Astrocyte of the cerebellum (primary cell): Measurements from ENCODE around the gene NPB.
"Not testable (repeated sequence)": the region's sequence is repeated elsewhere in the genome, so short reads cannot be mapped to it uniquely, and the experiment has no call there.

Experiments used
- DNase-seq: peaks from one replicate; pipeline ENCODE4 v3.0.0-alpha.2; 2011; ENCODE audit warnings: low read depth
- H3K4me3 ChIP-seq: 2 replicates; pipeline ENCODE4 v1.5.1; 2011; ENCODE audit warnings: mild to moderate bottlenecking, low read depth, low read length, moderate library complexity
- in situ Hi-C: cut with HindIII; loops from 2 replicates; pipeline ENCODE4 v1.10.0; 2017; ENCODE audit warnings: low sequenced_read_pairs
- TF ChIP-seq, protein P1 (sequence below): IDR thresholded peaks from 2 replicates; pipeline ENCODE4 v1.5.1; 2012; ENCODE audit warnings: low read length, low read depth, moderate library complexity, mild to moderate bottlenecking; ENCODE audit errors: missing control alignments

The NPB gene

DNA sequence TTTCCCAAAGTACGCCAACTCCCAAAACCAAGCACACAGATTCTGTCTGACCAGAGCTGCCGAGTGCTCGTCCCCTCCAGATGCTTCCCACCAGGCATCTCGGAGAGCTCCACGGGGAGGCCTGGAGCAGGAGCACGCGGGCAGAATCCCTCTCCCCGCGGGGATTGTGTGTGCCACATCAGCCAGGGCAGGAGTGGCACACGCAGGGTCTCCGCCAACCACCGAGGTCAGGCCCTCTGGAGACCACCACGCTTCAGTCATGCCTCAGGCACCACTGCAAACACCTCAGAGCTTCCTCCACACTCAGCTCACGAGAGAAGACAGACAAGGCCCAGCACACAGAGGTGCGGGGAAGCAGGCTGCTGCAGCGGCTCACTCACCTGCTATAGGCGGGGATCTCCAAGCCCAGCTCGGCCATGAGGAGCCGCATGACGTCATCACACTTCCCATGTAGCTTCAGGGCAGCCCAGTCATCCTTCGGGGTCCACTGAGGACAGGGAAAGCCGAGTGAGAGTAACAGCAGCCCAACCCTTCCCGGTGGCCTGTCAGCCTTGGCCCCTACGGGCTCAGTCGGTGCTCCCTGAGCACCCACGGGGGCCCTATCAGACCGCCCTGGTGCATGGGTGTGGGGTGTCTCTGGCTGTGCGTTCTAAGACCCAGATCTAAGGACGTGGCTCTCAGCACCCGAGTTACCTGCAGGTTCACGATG, 11.5 kb downstream of the NPB start:
- DNase-seq = no peak
- TF ChIP-seq, protein P1, sequence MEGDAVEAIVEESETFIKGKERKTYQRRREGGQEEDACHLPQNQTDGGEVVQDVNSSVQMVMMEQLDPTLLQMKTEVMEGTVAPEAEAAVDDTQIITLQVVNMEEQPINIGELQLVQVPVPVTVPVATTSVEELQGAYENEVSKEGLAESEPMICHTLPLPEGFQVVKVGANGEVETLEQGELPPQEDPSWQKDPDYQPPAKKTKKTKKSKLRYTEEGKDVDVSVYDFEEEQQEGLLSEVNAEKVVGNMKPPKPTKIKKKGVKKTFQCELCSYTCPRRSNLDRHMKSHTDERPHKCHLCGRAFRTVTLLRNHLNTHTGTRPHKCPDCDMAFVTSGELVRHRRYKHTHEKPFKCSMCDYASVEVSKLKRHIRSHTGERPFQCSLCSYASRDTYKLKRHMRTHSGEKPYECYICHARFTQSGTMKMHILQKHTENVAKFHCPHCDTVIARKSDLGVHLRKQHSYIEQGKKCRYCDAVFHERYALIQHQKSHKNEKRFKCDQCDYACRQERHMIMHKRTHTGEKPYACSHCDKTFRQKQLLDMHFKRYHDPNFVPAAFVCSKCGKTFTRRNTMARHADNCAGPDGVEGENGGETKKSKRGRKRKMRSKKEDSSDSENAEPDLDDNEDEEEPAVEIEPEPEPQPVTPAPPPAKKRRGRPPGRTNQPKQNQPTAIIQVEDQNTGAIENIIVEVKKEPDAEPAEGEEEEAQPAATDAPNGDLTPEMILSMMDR = no peak
- H3K4me3 ChIP-seq = no peak overlapping the region
- in situ Hi-C loops = no loop called here

DNA sequence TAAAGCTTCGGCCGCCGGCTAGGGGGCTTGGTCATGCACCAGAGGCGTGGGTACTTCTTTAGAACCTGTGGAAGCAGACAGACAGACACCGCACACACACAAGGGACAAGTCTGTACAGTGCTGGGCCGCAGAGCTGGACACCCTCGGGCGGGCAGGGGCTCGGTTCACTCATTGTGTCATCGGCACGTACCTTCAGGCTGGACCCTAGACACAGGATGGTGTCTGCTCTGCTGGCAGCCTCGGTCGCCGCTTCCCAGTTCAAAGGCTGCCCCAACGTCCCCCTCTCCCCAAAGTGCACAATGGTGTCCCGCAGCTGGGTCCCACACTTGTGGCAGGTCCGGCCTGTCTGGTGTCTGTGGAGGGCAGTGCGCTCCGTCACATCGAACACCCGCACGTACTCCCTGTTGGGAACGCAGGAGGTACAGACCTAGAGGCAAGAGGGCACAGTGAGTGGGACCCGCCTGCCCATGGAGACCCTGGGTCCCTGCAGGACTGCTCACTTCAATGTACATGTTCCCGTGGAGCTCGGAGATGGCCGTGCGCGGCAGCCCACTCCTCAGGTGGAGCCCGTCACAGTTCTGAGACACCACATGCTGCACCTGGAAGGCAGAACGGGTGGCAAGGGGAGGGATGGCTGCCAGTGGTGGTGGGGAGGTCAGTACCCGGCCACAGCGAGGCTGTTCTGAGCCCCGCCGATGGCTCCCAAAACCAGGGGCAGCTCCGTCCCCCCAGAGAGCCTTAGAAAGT, 12.2 kb downstream of the NPB start:
- no peak overlapping the region for H3K4me3 ChIP-seq

DNA sequence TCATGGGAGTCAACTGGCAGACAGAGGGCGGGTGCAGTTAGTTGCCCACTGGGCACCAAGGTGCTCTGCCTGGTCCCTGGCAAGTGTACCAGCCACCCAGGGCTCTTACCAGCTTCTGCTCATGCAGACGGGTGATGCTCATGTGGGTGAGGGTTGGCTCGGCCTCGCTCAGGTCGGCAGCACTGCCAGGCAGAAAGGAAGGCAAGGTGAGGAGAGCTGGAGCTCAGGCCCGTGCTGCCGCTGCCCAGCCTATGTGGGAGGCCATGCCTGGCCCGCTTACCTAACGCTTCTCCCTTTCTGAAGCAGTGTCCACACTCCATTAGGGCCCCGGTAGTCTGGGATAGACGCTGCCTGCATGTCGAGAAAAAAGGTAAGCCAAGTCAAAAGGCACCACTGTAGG, 13.3 kb downstream of the NPB start:
- TF ChIP-seq, protein P1 = no peak
- in situ Hi-C loops = no loop called here
- no peak for DNase-seq
- H3K4me3 ChIP-seq = no peak overlapping the region

More for the DNA sequence above, 12.2 kb downstream of the NPB start:
- TF ChIP-seq, protein P1 = no peak
- in situ Hi-C loops = no loop called here
- DNase-seq = no peak

DNA sequence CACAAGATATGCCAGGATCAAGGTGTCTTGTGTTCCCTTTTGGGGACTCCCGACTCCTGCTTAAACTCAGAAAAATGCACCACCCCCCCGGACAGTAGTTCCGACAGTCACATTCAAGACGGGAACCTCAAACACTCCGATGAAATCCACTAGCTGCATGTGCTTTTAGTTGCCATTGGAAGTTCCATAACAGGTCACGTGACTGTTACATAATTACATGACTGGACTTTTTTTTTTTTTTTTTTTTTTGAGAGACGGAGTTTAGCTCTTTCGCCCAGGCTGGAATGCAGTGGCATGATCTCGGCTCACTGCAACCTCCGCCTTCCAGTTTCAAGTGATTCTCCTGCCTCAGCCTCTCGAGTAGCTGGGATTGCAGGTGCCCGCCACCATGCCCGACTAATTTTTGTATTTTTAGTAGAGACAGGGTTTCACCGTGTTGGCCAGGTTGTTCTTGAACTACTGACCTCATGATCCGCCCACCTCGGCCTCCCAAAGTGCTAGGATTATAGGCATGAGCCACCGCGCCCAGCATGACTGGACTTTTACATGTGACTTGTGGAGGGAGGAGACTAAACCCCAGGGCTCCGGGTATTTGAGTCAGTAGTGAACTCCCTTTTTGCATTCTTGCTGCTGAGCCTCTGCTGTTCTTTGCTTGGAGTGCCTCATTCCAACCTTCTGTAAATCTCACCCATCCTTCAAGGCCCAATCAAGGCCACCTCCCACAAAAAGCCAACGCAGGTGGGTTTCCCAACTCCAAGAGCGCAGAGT, 14.4 kb downstream of the NPB start:
- peak overlapping the region; percentile 60 for H3K4me3 ChIP-seq
- no peak for DNase-seq
- in situ Hi-C loops = no loop called here
- TF ChIP-seq, protein P1 = no peak

DNA sequence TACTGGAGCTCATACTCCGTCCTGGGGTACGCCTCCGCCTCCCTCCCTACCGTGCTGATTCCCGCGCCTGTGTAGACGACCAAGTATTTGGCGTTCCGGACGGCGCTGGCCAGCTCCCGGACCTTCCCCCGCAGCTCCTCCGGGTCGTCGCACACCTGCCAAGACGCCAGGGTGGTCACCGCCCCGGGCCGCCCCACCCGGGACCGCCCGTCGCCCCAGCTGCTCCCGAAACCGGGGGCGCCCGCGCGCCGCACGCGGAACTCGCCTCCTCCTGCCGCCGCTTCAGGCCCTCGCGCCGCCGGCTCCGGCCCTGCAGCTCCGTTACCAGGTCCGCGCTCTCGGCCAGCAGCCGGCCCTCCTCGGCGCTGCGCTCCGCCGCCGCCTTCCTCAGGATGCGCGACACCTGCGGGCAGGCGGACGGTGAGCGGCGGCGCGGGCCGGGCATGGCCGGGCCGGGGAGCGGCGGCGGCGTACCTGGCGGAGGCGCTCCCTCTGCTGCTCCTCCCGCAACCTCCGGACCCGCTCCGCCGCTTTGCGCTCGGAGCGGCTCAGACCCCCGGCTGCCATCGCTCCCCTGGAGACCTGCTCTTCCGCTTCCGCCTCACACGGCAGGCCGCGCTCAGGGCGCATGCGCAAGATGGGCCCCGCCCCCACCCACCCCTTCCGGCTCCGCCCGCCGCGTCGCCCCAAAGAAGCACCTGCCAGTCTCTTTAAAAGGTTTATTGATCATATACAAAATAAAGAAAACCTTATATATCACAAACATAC, 15.7 kb downstream of the NPB start, which contains the start of gene SIRT7:
SIRT7 (minus strand) TSS at position 612 of the 768 bp plus-strand sequence; CDS start at position 567, 45 bp downstream.
- TF ChIP-seq, protein P1 = no peak
- in situ Hi-C loops = no loop called here

DNA sequence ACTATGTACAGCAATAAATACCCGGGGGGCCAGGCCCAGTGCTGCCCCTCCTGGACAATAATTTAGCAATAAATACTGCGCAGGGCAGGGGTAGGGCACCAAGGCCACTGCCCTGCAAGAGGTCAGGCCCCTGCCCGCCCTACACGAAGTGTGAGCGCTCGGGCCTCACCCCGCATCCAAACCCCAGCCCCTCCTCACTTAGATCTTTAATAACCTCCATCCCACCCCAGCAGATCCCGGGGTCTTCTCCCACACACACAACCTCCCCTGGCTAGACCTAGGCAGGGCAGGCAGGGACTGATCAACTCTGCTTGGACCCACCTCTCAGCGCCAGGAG, 16.3 kb downstream of the NPB start:
- DNase-seq, in situ Hi-C loops: not testable (repeated sequence)
- peak overlapping the region; percentile 60 for H3K4me3 ChIP-seq

More for the DNA sequence above, 15.7 kb downstream of the NPB start, which contains the start of gene SIRT7:
- H3K4me3 ChIP-seq = peak within 1 kb of the TSS; percentile 60
- DNase-seq = no peak

More for the DNA sequence above, 16.3 kb downstream of the NPB start:
- TF ChIP-seq, protein P1 = peak; percentile 5
